ENCODE data around the gene SPSB3. TPM values are rescaled to one million over a fixed set of nuclear protein-coding genes. Genes with fewer than 3 reads are reported as not detected.

Gene SPSB3
- total and polyA plus RNA-seq, 2 of the 13 experiments (the other 11 are each of a cell fraction or from before 2014, with no cell fraction given), result 13.2 to 21.9 TPM

- TF ChIP-seq ZKSCAN8 (CRISPR knock-in tag; IDR thresholded peaks at IDR 0.05; ENCODE audit: borderline replicate concordance) (peak; percentile 90; the same call in 1 of the 2 replicates), TFDP1 (CRISPR knock-in tag; IDR thresholded peaks at IDR 0.05; ENCODE audit: borderline replicate concordance) (peak; percentile 76; the same call in 1 of the 2 replicates), ZBTB40 (IDR thresholded peaks at IDR 0.05) (peak; percentile 93), ZBTB40 (CRISPR knock-in tag; IDR thresholded peaks at IDR 0.05) (peak; percentile 44; the same call in 1 of the 2 replicates), ZNF572 (CRISPR knock-in tag; IDR thresholded peaks at IDR 0.05) (no peak), HOXA5 (CRISPR knock-in tag; IDR thresholded peaks at IDR 0.05) (peak; percentile 88), ZSCAN21 (CRISPR knock-in tag; IDR thresholded peaks at IDR 0.05; ENCODE audit: borderline replicate concordance) (peak; percentile 81), HOXA7 (CRISPR knock-in tag; IDR thresholded peaks at IDR 0.05) (0 out of 2 replicates have a peak, but pooled peaks have one; percentile 54), GLI4 (CRISPR knock-in tag; IDR thresholded peaks at IDR 0.05; ENCODE audit: borderline replicate concordance) (no peak; the same call in none of the 2 replicates), JDP2 (CRISPR knock-in tag; IDR thresholded peaks at IDR 0.05; ENCODE audit: borderline replicate concordance) (no peak), FOSL2 (CRISPR knock-in tag; IDR thresholded peaks at IDR 0.05) (peak; percentile 51; the same call in 1 of the 2 replicates), BORCS8-MEF2B (CRISPR knock-in tag; IDR thresholded peaks at IDR 0.05) (peak; percentile 87)
- TF ChIP-seq, protein P1, sequence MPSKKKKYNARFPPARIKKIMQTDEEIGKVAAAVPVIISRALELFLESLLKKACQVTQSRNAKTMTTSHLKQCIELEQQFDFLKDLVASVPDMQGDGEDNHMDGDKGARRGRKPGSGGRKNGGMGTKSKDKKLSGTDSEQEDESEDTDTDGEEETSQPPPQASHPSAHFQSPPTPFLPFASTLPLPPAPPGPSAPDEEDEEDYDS (CRISPR knock-in tag; IDR thresholded peaks at IDR 0.05), result peak; percentile 29
- TF ChIP-seq, protein P2, sequence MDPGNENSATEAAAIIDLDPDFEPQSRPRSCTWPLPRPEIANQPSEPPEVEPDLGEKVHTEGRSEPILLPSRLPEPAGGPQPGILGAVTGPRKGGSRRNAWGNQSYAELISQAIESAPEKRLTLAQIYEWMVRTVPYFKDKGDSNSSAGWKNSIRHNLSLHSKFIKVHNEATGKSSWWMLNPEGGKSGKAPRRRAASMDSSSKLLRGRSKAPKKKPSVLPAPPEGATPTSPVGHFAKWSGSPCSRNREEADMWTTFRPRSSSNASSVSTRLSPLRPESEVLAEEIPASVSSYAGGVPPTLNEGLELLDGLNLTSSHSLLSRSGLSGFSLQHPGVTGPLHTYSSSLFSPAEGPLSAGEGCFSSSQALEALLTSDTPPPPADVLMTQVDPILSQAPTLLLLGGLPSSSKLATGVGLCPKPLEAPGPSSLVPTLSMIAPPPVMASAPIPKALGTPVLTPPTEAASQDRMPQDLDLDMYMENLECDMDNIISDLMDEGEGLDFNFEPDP (CRISPR knock-in tag; conservative IDR thresholded peaks at IDR 0.05), result peak; percentile 95; the same call in 1 of the 2 replicates
- TF ChIP-seq, protein P3, sequence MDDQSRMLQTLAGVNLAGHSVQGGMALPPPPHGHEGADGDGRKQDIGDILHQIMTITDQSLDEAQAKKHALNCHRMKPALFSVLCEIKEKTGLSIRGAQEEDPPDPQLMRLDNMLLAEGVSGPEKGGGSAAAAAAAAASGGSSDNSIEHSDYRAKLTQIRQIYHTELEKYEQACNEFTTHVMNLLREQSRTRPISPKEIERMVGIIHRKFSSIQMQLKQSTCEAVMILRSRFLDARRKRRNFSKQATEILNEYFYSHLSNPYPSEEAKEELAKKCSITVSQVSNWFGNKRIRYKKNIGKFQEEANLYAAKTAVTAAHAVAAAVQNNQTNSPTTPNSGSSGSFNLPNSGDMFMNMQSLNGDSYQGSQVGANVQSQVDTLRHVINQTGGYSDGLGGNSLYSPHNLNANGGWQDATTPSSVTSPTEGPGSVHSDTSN (CRISPR knock-in tag; IDR thresholded peaks at IDR 0.05; ENCODE audit: borderline replicate concordance), result 0 out of 2 replicates have a peak, but pooled peaks have one; percentile 48
Measured at GRCh38 chr16:1772908-1773702, 9.3 kb downstream of the SPSB3 start, which contains the start of gene MRPS34 (continued).

All from HepG2 (cell line).